ENCODE measurements around the gene EXOC4. TPM values are rescaled to one million over a fixed set of nuclear protein-coding genes. Genes with fewer than 3 reads are reported as not detected.
A peak's percentile ranks its signal among the peaks of the same experiment; 100 is the strongest.

Gene EXOC4
- total RNA-seq, 2 donors from 2014 or later: 62.0 to 146 TPM

DNA sequence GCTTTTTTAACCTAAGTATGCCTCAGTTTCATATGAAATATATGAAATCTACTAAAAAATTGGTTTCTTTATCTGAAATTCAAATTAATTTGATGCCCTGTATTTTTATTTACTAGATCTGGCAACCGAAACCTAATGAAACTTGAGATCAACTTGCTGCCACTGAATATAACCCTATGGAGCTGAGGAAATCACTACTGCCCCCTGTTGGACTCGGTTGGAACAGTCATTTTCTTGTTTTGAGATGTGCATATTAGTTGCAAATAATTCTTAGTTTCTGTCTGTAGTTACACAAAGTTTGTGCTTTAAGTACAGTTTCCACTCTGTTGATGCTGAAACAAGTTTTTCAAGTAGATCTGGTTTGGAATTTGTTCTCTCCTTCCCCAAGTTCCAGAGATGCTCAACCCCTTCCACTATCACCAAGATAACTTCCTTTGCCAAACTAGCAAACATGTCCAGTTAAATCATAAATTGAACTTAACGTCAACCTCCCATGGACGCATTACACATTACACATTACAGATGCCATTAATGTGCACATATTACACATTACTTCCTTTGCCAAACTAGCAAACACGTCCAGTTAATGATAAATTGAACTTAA is 22.2 kb upstream of the EXOC4 start:
- TF ChIP-seq, protein P1, sequence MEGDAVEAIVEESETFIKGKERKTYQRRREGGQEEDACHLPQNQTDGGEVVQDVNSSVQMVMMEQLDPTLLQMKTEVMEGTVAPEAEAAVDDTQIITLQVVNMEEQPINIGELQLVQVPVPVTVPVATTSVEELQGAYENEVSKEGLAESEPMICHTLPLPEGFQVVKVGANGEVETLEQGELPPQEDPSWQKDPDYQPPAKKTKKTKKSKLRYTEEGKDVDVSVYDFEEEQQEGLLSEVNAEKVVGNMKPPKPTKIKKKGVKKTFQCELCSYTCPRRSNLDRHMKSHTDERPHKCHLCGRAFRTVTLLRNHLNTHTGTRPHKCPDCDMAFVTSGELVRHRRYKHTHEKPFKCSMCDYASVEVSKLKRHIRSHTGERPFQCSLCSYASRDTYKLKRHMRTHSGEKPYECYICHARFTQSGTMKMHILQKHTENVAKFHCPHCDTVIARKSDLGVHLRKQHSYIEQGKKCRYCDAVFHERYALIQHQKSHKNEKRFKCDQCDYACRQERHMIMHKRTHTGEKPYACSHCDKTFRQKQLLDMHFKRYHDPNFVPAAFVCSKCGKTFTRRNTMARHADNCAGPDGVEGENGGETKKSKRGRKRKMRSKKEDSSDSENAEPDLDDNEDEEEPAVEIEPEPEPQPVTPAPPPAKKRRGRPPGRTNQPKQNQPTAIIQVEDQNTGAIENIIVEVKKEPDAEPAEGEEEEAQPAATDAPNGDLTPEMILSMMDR (IDR thresholded peaks at IDR 0.05): peak; percentile 40 to 79 (median 72)
- no peak for TF ChIP-seq POLR2A (IDR thresholded peaks at IDR 0.05)
- Histone ChIP-seq H3K9me3 (no peaks in the 10 kb centered on the region), H3K36me3 (replicated peaks in 1 of 2; ENCODE audit: insufficient read depth in 1 of 2, low read depth in 2 of 2) (no peaks in the 10 kb centered on the region), H3K27ac (no peak overlapping the region), H3K4me3 (no peak overlapping the region), H3K27me3 (no peaks in the 10 kb centered on the region), H3K4me1 (no peaks in the 10 kb centered on the region)
- DNase-seq (peak; percentile 60 to 75 (median 68)), ATAC-seq (peak; percentile 58)
- WGBS, 2 donors: 9 to 12% methylated on average over 5 of the region's 5 CpGs
- intact Hi-C loops (cut with DNase I): no loop called here

DNA sequence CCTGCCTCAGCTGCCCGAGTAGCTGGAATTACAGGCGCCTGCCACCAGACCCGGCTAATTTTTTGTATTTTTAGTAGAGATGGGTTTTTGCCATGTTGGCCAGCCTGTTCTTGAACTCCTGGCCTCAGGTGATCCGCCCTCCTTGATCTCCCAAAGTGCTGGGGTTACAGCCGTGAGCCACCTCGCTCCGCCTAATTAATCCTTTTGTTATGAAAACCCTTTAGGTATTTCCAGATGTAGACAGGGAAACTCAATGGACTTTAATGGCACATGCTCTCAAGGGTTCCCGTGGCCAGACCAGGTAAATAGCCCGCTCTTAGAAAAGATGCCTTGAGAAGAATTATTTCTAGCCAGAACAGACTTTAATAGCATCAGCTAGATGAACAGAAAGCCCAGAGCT is 19.7 kb upstream of the EXOC4 start:
- 90 to 92% methylated on average over 9 of the region's 9 CpGs for WGBS, 2 donors
- intact Hi-C loops (cut with DNase I): no loop called here
- Histone ChIP-seq H3K9me3 (no peaks in the 10 kb centered on the region), H3K4me1 (no peaks in the 10 kb centered on the region), H3K27ac (no peak overlapping the region), H3K36me3 (replicated peaks in 1 of 2; ENCODE audit: insufficient read depth in 1 of 2, low read depth in 2 of 2) (no peaks in the 10 kb centered on the region), H3K27me3 (no peaks in the 10 kb centered on the region), H3K4me3 (no peak overlapping the region)
- TF ChIP-seq POLR2A (IDR thresholded peaks at IDR 0.05): no peak
- TF ChIP-seq, protein P1 (IDR thresholded peaks at IDR 0.05): no peak
- no peak for DNase-seq
- no peak for ATAC-seq

DNA sequence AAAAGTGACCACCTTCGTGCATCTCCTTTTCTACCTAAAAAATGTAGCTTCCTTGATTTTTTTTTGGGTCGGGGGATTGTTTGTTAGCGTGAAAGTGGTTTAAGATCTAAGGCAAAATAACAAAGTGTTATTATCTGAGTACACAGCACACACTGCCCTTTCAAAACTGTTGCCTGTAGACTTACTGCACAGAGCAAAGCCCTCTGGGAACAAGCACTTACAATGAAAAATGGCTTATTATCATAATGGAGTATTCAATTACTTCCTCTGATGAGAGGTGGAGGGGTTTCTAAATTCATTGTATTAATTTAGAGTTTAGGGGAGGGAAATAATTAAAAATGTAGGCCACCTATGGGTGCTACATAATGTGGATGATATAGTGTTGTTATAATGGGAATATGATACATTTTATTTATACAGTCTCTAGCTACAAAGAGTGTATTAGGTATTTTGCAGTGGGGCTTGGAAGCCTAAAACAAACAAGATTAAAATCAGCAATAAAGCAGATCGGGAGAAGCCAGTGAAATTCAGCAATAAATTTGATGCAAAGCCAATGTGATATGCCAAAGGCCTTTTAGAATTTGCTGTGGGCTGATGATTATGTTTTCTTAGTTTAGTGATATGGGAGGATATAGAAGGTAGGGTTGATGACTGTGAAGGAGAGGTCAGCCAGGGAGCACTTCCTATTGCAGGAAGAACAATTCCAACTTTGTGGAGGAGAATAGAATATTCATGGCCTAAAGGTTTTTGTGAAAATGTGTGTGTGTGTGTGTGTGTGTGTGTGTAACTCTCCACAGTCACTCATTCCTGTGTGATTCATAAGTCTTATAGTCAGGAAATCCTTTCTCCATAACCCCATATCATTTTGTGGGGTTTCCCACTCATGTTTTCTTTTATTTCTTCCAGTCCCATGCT is 17.7 kb upstream of the EXOC4 start:
- no peaks in the 10 kb centered on the region for H3K9me3 ChIP-seq
- no peak for TF ChIP-seq POLR2A (IDR thresholded peaks at IDR 0.05)
- no peaks in the 10 kb centered on the region for H3K27me3 ChIP-seq
- DNase-seq (no peak), ATAC-seq (no peak)
- WGBS, 2 donors: 62 to 68% methylated on average over 4 of the region's 4 CpGs
- H3K27ac ChIP-seq: no peak overlapping the region
- no peaks in the 10 kb centered on the region for H3K36me3 ChIP-seq (replicated peaks in 1 of 2; ENCODE audit: insufficient read depth in 1 of 2, low read depth in 2 of 2)
- no peaks in the 10 kb centered on the region for H3K4me1 ChIP-seq
- intact Hi-C loops (cut with DNase I): no loop called here
- H3K4me3 ChIP-seq: no peak overlapping the region

DNA sequence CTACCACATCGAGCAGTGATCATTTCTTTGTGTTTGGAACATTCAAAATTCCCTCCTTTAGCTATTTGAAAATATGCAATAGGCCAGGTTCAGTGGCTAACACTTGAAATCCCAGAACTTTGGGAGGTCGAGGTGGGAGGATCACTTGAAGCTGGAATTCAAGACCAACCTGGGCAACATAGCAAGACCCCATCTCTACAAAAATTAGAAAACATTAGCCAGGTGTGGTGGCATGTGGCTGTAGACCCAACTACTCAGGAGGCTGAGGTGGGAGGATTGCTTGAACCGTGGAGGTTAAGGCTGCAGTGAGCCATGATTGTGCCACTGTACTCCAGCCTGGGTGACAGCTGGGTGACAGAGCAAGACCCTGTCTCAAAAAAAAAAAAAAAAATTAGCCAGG is 15.3 kb upstream of the EXOC4 start:
- Histone ChIP-seq H3K27me3 (no peaks in the 10 kb centered on the region), H3K9me3 (no peaks in the 10 kb centered on the region), H3K27ac (no peak overlapping the region), H3K36me3 (replicated peaks in 1 of 2; ENCODE audit: insufficient read depth in 1 of 2, low read depth in 2 of 2) (no peaks in the 10 kb centered on the region), H3K4me3 (no peak overlapping the region), H3K4me1 (no peaks in the 10 kb centered on the region)
- 77 to 83% methylated on average over 3 of the region's 3 CpGs for WGBS, 2 donors
- DNase-seq (no peak), ATAC-seq (no peak)
- TF ChIP-seq POLR2A (IDR thresholded peaks at IDR 0.05): no peak
- TF ChIP-seq, protein P1 (IDR thresholded peaks at IDR 0.05): no peak
- intact Hi-C loops (cut with DNase I): no loop called here

DNA sequence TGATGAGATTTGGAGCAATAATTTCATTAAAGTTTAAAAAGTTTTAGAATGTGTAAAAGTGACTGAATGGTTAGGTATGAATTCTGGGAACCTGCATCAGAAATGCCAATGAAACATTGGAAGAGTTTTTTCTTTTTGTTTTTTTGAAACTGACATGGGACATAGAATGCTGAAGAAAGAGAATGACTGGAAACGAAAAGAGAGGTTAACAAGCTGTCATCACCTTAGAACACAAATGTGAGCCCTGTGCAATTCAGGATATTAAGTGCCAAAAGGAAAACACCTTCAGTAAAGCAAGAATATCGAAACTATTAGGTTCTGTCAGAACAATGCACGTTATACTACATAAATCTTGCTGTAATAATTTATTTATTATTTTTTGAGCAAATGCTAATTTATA is 12.6 kb upstream of the EXOC4 start:
- Histone ChIP-seq H3K27ac (no peak overlapping the region), H3K27me3 (no peaks in the 10 kb centered on the region), H3K36me3 (replicated peaks in 1 of 2; ENCODE audit: insufficient read depth in 1 of 2, low read depth in 2 of 2) (no peaks in the 10 kb centered on the region), H3K4me1 (no peaks in the 10 kb centered on the region), H3K4me3 (no peak overlapping the region), H3K9me3 (no peaks in the 10 kb centered on the region)
- ATAC-seq (no peak), DNase-seq (no peak)
- 63 to 74% methylated on average over 3 of the region's 3 CpGs for WGBS, 2 donors
- intact Hi-C loops (cut with DNase I): no loop called here
- TF ChIP-seq POLR2A (IDR thresholded peaks at IDR 0.05): no peak
- TF ChIP-seq, protein P1 (IDR thresholded peaks at IDR 0.05): no peak
